PC-9 (cell line): ENCODE measurements around the gene DOCK3. TPM values are rescaled to one million over a fixed set of nuclear protein-coding genes. Genes with fewer than 3 reads are reported as not detected.
"Not testable (repeated sequence)": the region's sequence is repeated elsewhere in the genome, so short reads cannot be mapped to it uniquely, and the experiment has no call there.

Source experiments
- BruUV-seq: library from RNA; stranded (reverse); fragments of 400-500 nt; replicated peaks from 2 replicates; lab custom pipeline; 2021; lab: Mats Ljungman, UMichigan
- CTCF ChIA-PET: fragments of 300-600 bp; sonication (Branson Sonifier 250); formaldehyde crosslinking; loops from one replicate; lab custom pipeline; 2022; ENCODE audit warnings: antibody characterized with exemption; lab: Charles Lee
- POLR2A ChIA-PET: fragments of 300-600 bp; sonication (Branson Sonifier 250); formaldehyde crosslinking; loops from one replicate; lab custom pipeline; 2022; ENCODE audit warnings: antibody characterized with exemption; ENCODE audit not compliant: unreplicated experiment; lab: Charles Lee
- DNase-seq, 2 experiments: peaks; one replicate each; pipeline versions ENCODE4 v3.0.0 to v3.0.0-alpha.2; 2015 to 2022; ENCODE audit warnings: mixed read lengths in 1 of 2
- H2AFZ ChIP-seq: fragments of 200-600 bp; sonication (generic); 2 replicates; pipeline ENCODE4 v1.8.1; 2017; ENCODE audit warnings: antibody characterized with exemption
- H3F3A ChIP-seq: fragments of 200-600 bp; sonication (generic); 2 replicates; pipeline ENCODE4 v1.8.1; 2017; ENCODE audit warnings: antibody characterized with exemption, mild to moderate bottlenecking, low read depth; ENCODE audit not compliant: insufficient read depth
- H3K27ac ChIP-seq: fragments of 200-600 bp; sonication (generic); 2 replicates; pipeline ENCODE4 v1.6.1; 2016; ENCODE audit warnings: mixed run types
- H3K27me3 ChIP-seq: fragments of 200-600 bp; sonication (generic); 2 replicates; pipeline ENCODE4 v1.6.1; 2016; ENCODE audit warnings: low read depth, mixed run types; ENCODE audit not compliant: insufficient read depth
- H3K36me3 ChIP-seq: fragments of 200-600 bp; sonication (generic); 2 replicates; pipeline ENCODE4 v1.6.1; 2016; ENCODE audit warnings: low read depth, mixed run types
- H3K4me1 ChIP-seq: fragments of 200-600 bp; sonication (generic); replicated peaks from 2 replicates; pipeline ENCODE4 v1.6.1; 2016; ENCODE audit warnings: mixed run types; ENCODE audit not compliant: insufficient read depth
- H3K4me2 ChIP-seq: fragments of 200-600 bp; sonication (generic); 2 replicates; pipeline ENCODE4 v1.6.1; 2017; ENCODE audit warnings: mixed run types
- H3K4me3 ChIP-seq: fragments of 200-600 bp; sonication (generic); 2 replicates; pipeline ENCODE4 v1.6.1; 2016; ENCODE audit warnings: mixed run types
- H3K79me2 ChIP-seq: fragments of 200-600 bp; sonication (generic); 2 replicates; pipeline ENCODE4 v1.6.1; 2017; ENCODE audit warnings: low read depth, mixed run types
- H3K9me2 ChIP-seq: fragments of 200-600 bp; sonication (generic); 2 replicates; pipeline ENCODE4 v1.8.1; 2017; ENCODE audit warnings: mild to moderate bottlenecking; ENCODE audit not compliant: insufficient read depth
- H3K9me3 ChIP-seq: fragments of 200-600 bp; sonication (generic); 2 replicates; pipeline ENCODE4 v1.8.1; 2016; ENCODE audit warnings: low read depth; ENCODE audit not compliant: insufficient read depth
- H4K20me1 ChIP-seq: fragments of 200-600 bp; sonication (generic); 2 replicates; pipeline ENCODE4 v1.8.1; 2017; ENCODE audit not compliant: insufficient read depth
- EZH2 ChIP-seq: fragments of 200-600 bp; sonication (generic); IDR thresholded peaks from 2 replicates; pipeline ENCODE4 v1.8.0; 2017; ENCODE audit warnings: antibody characterized with exemption, low read depth
- intact Hi-C: fragments of 100-400 bp; cut with micrococcal nuclease; formaldehyde crosslinking; loops from one replicate; pipeline ENCODE4 v1.10.0; 2022; ENCODE audit not compliant: unreplicated experiment
- total RNA-seq: library from RNA; stranded (reverse); gene quantifications from 2 replicates; pipeline ENCODE4 v1.2.3, GENCODE V29; 2021
- TF ChIP-seq, protein P1 (sequence below): fragments of 200-600 bp; sonication (generic); conservative IDR thresholded peaks from 2 replicates; pipeline ENCODE4 v1.6.1; 2017; ENCODE audit warnings: mixed run types, antibody characterized with exemption, mild to moderate bottlenecking, moderate library complexity

DOCK3 gene
- total RNA-seq, 1 experiment from 2014 or later, result 16.9 TPM

DNA sequence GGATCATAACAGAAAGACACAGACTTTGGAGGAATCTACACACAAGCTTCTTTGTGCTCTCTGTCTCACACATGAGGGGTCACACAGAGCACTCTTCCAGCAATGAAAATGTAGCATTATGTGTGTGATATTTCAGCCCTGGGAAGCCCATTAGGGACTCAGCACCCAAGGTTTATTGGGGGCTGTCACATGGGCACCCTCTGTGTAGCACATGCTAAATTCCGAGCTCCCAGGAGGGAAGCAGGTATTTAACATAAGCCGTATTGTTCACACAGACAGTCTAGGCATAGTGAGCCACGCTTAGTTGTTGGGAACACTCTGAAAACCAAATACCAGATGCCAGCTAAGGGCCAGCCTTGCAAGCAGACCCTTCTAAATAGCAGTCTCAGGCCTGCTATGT is 448.8 kb downstream of the DOCK3 start:
- Histone ChIP-seq H3K4me1 (no peaks in the 10 kb centered on the region), H3K4me3 (no peak overlapping the region), H3K9me2 (no peaks in the 10 kb centered on the region), H3F3A (no peaks in the 10 kb centered on the region), H2AFZ (no peak overlapping the region), H3K9me3 (no peaks in the 10 kb centered on the region), H4K20me1 (no peaks in the 10 kb centered on the region), H3K27ac (no peak overlapping the region), H3K36me3 (no peaks in the 10 kb centered on the region), H3K79me2 (no peaks in the 10 kb centered on the region), H3K27me3 (no peaks in the 10 kb centered on the region), H3K4me2 (no peak overlapping the region)
- intact Hi-C loops, result no loop called here
- no peak for DNase-seq
- ChIA-PET POLR2A (no interaction called here), CTCF (no interaction called here)
- TF ChIP-seq EZH2, result no peak
- TF ChIP-seq, protein P1, sequence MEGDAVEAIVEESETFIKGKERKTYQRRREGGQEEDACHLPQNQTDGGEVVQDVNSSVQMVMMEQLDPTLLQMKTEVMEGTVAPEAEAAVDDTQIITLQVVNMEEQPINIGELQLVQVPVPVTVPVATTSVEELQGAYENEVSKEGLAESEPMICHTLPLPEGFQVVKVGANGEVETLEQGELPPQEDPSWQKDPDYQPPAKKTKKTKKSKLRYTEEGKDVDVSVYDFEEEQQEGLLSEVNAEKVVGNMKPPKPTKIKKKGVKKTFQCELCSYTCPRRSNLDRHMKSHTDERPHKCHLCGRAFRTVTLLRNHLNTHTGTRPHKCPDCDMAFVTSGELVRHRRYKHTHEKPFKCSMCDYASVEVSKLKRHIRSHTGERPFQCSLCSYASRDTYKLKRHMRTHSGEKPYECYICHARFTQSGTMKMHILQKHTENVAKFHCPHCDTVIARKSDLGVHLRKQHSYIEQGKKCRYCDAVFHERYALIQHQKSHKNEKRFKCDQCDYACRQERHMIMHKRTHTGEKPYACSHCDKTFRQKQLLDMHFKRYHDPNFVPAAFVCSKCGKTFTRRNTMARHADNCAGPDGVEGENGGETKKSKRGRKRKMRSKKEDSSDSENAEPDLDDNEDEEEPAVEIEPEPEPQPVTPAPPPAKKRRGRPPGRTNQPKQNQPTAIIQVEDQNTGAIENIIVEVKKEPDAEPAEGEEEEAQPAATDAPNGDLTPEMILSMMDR, result no peak
- no TSS peak for BruUV-seq

DNA sequence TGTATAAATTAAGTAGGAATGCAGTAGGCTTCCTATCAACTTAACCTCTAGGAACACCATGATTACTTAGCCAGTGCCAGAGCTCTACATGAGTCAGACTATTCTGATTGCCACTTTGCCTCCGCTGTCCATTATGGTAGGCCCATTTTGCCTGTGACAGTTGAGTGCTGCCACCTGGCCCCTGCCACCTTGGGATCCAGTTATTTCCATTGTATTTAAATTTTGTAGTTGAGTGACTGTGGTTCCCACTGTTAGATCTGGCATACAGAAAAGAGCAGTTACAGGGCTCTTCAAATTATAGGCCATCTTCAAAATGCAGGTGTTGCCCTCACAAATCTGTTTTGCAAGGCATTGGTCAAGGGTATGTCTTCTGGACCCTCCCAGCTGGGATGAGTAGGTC is 456.9 kb downstream of the DOCK3 start:
- H3K4me3 ChIP-seq, DNase-seq, H3K9me2 ChIP-seq, H3K4me2 ChIP-seq, H2AFZ ChIP-seq, H4K20me1 ChIP-seq, H3K9me3 ChIP-seq, POLR2A ChIA-PET, H3K79me2 ChIP-seq, H3K27ac ChIP-seq, intact Hi-C loops, BruUV-seq, H3K4me1 ChIP-seq, H3K36me3 ChIP-seq, CTCF ChIA-PET, H3F3A ChIP-seq, H3K27me3 ChIP-seq: not testable (repeated sequence)

DNA sequence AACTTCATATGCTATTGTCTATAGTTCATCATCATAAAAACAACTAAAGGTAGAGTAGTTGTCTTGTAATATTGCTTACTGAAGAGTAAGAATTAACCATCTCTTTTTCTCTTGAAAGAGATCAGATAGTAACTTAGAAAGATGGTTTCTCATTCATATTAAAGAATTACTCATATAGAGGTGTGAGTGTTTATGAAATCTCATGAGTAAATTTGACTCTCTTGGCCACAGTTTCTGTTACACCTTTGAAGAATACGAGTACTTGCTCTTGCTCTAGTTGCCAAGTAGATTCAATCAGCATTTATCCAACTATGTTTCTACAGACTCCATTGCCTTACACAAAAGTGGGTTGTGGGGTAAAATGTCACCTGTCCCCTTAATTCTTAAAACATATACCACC is 463.0 kb downstream of the DOCK3 start:
- DNase-seq, result no peak
- no peaks in the 10 kb centered on the region for H3K36me3 ChIP-seq
- H3K9me2 ChIP-seq, result no peaks in the 10 kb centered on the region
- CTCF ChIA-PET, result no interaction called here
- no peaks in the 10 kb centered on the region for H3K9me3 ChIP-seq
- POLR2A ChIA-PET, result no interaction called here
- no peak overlapping the region for H2AFZ ChIP-seq
- H3F3A ChIP-seq, result no peaks in the 10 kb centered on the region
- H3K27me3 ChIP-seq, result no peaks in the 10 kb centered on the region
- H3K4me3 ChIP-seq, result no peak overlapping the region
- no peaks in the 10 kb centered on the region for H4K20me1 ChIP-seq
- H3K4me2 ChIP-seq, result no peak overlapping the region
- TF ChIP-seq, protein P1, result no peak
- TF ChIP-seq EZH2, result no peak
- intact Hi-C loops, result no loop called here
- no TSS peak for BruUV-seq
- H3K27ac ChIP-seq, result no peak overlapping the region
- no peaks in the 10 kb centered on the region for H3K79me2 ChIP-seq
- H3K4me1 ChIP-seq, result no peaks in the 10 kb centered on the region

DNA sequence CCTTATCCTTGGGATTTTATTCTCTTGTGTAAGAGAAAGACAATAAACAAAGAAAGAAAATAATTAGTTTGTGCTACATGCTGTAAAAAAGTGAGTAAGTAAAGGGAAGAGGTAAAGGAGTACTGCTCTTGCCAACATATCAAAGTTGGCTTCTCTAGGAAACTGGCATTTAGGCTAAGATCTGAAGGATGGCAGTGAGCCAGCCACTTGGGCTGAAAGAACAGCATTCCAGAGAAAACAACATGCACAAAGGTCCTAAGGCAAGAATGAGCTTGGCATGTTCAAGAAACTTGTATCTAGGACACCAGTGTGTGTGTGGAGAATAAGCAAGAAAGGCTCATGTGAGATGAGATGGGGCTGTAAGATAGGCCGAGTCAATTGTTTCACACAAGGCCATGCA is 464.9 kb downstream of the DOCK3 start:
- no peak overlapping the region for H3K27ac ChIP-seq
- no peaks in the 10 kb centered on the region for H3K9me3 ChIP-seq
- ChIA-PET CTCF (no interaction called here), POLR2A (no interaction called here)
- H4K20me1 ChIP-seq, result no peaks in the 10 kb centered on the region
- no peak overlapping the region for H2AFZ ChIP-seq
- no peaks in the 10 kb centered on the region for H3K9me2 ChIP-seq
- intact Hi-C loops, result no loop called here
- no peaks in the 10 kb centered on the region for H3K36me3 ChIP-seq
- no TSS peak for BruUV-seq
- H3K27me3 ChIP-seq, result no peaks in the 10 kb centered on the region
- DNase-seq, result no peak
- no peaks in the 10 kb centered on the region for H3F3A ChIP-seq
- TF ChIP-seq, protein P1, result no peak
- no peak for TF ChIP-seq EZH2
- no peak overlapping the region for H3K4me3 ChIP-seq
- no peaks in the 10 kb centered on the region for H3K79me2 ChIP-seq
- H3K4me2 ChIP-seq, result no peak overlapping the region
- H3K4me1 ChIP-seq, result no peaks in the 10 kb centered on the region
